ENCODE data around the gene IP6K2.
A peak's percentile ranks its signal among the peaks of the same experiment; 100 is the strongest.
"Not testable (repeated sequence)": the region's sequence is repeated elsewhere in the genome, so short reads cannot be mapped to it uniquely, and the experiment has no call there.

Gene IP6K2, protein sequence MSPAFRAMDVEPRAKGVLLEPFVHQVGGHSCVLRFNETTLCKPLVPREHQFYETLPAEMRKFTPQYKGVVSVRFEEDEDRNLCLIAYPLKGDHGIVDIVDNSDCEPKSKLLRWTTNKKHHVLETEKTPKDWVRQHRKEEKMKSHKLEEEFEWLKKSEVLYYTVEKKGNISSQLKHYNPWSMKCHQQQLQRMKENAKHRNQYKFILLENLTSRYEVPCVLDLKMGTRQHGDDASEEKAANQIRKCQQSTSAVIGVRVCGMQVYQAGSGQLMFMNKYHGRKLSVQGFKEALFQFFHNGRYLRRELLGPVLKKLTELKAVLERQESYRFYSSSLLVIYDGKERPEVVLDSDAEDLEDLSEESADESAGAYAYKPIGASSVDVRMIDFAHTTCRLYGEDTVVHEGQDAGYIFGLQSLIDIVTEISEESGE

DNA sequence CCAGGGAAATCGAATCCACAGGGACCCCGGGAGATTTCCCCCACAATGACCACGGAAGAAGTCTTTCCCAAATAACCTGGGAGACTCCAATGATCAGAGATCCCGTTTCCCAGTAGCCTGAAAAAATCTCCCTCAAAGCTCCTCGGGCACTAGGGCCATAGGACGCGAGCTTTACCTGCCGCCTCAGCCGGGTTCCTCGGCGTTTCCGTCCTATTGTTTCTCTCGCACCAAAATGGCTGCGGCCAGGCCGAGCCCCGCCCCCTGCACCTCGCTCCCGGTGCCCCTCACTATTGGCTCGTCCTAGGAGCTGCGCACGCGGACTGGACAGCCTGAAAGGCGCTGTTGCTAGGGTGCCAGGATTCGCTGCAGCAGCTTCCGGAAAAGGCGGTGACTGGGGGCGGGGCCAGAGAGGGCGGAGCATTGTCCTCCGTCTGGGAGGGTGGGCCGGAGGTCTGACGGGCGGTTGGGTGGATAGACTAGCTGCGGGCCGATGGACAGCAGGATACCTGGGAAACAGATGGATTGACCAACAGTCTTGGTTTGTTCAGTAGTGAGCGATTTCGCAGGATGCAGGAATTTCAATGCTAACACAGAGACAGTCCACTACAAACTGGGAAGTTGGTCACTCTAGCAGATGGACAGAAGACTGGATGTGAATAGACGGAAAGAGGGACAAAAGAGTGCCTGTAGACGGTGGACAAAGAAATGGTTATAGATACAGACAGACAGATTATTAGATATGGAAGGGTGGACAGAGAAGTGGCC is at the start of gene IP6K2:
Gene IP6K2, minus strand, starts transcription at position 240 of the 765 bp plus-strand sequence. CDS start 21,930 bp downstream, outside the sequence.
- DNase-seq = peak; percentile 97

DNA sequence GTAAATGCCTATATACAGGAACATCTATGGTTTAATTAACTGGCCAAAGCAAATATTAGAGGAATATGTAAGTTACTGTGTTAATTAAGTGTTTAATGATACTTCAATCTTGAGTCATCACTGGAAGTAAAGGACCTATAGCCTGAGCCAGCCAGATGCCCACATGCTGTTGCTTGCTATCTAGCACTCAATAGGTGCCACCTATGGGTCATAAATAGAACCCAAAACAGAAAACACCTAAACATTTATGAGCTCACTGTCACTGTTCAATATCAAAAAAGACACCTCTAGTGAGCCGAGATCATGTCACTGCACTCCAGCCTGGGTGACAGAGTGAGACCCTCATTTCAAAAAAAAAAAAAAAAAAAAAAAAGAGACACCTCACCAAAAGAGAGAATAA is 48.4 kb upstream of the IP6K2 start:
- DNase-seq = no peak

DNA sequence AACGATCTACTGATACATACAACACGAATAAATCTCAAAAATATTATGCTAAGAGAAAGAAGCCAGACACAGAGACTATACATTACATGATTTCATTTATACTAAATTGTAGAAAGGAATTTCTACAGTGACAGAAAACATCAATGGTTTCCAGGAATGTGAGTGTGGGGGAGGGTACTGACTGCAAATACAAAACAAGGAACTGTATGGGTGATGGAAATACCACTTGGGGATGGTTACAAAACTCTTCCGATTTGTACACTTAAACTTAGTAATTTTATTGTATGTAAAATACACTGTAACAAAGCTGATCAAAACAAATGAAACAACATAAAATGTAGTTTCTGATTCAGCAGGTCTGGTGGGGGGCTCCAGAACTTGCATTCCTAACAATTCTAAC is 45.8 kb upstream of the IP6K2 start:
- no peak for DNase-seq

DNA sequence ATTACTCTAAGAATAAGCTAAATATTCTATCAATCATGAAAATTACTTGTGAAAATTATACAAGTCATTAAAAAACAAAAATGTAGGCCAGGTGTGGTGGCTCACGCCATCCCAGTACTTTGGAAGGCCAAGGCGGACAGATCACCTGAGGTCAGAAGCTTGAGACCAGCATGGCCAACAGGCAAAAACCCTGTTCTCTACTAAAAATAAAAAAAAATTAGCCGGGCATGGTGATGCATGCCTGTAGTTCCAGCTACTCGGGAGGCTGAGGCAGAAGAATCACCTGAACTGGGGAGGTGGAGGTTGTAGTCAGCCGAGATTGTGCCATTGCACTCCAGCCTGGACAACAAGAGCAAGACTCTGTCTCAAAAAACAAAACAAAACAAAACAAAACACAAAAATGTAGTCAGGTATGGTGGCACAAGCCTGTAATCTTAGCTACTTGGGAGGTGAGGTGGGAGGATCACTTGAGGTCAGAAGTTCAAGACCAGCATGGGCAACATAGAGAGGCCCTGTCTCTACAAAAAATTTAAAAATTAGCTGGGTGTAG is 43.0 kb upstream of the IP6K2 start:
- DNase-seq = not testable (repeated sequence)

DNA sequence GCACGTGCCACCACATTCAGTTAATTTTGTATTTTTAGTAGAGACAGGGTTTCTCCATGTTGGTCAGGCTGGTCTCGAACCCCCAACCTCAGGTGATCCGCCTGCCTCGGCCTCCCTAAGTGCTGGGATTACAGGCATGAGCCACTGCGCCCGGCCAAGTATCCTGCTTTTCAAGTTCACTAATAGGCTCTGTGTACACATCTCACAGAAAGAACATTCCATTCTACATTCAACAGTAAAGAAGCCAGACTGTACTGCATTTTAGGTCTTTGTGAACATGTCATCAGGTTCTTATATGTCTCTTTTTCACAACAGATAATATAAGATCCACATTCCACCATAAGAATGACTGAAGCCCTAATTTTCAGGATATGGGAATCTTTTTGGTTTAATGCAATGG is 42.5 kb upstream of the IP6K2 start:
- DNase-seq = not testable (repeated sequence)

DNA sequence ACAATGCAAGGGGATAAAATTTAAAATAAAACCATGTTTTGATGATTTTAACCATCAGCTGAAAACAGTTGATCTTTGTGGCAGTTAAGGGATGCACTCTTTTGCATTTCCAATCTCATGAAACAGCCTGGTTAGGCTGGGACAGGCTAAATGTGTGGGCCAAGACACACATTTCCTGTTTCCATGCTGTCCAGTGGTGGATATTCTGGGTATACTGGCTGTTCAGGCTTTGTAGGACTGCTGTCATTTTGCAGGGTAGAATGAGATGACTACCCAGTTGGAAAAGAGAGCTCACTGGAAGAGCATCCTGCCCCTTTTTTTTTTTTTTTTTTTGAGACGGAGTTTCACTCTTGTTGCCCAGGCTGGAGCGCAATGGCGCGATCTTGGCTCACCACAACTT is 42.0 kb upstream of the IP6K2 start:
- no peak for DNase-seq

DNA sequence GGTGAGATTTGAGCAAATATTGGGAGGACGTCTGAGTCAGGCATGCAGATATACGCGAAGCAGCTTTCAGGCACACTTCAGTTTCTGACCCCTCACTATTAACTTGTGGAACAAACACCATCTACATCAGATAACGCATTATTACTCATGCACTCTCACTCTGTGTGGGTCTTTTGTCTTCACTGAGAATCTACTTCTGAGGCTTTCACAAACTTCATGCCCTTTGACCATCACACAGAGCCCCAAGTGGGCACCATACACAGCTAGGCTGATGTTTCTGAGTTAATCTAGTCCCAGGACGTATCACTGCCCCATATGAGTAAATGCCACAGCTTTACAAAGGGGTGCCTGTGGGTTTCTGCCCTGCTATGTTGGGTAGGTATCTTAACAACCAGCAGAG is 39.6 kb upstream of the IP6K2 start:
- no peak for DNase-seq

DNA sequence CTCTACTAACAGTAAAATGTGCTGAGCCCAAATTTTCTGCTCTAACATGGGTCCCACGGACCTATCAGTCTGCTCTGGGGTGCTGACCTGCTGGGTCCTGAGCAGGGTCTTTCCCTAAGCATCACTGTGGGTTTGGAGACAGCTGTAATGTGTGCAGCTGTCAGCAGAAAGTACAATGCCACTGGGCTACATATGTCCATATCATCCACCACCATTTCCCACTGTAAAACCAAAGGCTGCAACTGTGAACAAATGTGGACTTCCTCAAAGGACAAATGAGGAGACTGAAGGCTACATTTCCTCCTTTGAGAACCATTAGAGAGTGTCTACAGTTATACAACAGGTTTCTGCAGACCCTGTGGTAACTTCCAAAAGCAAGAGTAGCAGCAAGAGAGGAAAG is 33.8 kb upstream of the IP6K2 start:
- no peak for DNase-seq

DNA sequence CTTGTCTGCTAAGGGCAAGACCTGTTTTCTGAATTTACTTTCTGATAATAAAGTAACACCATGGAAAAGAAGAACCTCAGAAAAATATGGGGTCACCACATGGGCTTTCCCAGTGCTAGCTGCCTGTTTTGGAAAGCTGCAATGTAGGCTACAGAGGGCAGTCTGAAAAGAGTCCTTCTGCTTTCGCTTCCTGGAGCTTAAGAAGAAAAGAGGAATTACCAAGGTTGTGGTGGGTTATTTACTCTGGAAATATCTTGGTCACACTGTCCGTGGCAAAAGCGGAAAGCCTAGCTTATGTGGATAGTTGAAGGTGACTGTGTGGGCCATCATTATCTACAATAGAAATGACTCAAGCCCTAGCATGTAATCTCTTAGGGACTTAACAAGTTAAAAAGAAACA is 31.7 kb upstream of the IP6K2 start:
- peak; percentile 14 for DNase-seq

DNA sequence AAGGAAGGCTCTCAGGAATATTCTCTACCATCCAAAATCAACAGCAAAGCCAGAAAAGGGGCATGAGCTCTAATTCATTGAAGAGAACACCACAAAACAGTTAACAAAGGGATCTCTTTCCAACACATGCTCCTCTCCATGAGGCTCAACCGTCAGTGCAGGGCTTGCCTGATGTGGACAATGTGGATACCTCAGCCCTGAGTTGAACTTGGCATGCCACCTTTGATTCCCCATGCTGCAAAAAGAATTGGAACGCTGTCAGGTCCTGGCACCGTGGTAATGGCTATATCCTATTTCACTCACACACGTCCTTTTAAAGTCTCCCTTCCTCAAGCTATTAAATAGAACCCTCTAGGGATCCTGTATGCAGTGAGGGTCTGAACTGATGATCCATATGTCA is 30.7 kb upstream of the IP6K2 start:
- DNase-seq = no peak

DNA sequence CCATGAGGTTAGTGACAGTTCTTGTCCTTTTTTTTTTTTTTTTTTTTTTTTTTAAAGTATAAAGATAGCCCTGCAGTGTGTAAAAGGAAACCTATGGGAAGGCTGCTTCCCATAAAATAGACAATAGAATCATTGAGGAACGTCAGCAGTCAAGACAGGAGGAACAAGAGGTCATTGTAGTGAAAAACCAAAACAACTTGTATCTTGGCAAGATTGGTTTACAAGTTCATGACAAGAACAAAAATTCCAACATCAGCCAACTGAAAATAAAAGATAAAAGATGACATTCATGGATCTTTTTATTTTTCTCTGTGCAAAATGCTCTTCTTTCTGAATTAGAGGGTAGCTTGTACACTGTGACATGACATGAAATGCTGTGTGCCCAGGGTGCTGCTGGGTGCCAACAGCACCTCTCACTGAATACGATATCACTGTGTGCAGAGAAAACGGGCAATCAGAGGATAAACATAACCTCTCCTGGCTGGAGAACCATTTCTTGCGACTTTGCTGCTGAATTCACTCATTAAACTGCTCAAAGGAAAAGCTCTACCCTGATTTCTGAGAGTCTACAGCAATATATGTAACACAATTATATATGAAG is 30.1 kb upstream of the IP6K2 start:
- DNase-seq = no peak

DNA sequence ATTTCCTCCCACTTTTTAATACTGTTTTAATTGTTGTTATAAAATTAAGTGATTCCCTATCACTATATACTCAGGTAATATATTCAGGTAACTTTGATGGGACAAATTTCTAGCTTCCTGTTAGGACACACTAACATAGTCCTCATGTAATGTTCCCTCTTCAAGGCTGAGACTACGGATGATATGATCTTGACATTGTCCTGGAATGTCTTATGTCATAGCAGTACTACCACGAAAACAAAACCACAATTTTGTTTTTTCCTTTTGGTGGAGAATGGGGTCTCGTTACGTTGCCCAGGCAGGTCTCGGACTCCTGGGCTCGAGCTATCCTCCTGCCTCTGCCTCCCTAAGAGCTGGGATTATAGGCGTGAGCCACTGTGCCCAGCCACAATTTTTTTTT is 26.8 kb upstream of the IP6K2 start:
- DNase-seq = no peak

DNA sequence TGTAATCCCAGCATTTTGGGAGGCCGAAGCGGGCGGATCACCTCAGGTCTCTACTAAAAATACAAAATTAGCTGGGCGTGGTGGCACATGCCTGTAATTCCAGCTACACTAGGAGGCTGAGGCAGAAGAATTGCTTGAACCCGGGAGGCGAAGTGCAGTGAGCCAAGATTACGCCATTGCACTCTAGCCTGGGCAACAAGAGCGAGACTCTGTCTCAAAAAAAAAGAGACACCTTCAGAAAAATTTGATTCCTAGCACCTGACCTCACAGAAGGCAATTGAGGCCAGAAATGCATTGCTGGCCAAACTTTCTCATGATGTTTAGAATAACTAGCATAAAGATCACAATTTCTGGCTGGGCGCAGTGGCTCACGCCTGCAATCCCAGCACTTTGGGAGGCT is 24.2 kb upstream of the IP6K2 start:
- DNase-seq = not testable (repeated sequence)

DNA sequence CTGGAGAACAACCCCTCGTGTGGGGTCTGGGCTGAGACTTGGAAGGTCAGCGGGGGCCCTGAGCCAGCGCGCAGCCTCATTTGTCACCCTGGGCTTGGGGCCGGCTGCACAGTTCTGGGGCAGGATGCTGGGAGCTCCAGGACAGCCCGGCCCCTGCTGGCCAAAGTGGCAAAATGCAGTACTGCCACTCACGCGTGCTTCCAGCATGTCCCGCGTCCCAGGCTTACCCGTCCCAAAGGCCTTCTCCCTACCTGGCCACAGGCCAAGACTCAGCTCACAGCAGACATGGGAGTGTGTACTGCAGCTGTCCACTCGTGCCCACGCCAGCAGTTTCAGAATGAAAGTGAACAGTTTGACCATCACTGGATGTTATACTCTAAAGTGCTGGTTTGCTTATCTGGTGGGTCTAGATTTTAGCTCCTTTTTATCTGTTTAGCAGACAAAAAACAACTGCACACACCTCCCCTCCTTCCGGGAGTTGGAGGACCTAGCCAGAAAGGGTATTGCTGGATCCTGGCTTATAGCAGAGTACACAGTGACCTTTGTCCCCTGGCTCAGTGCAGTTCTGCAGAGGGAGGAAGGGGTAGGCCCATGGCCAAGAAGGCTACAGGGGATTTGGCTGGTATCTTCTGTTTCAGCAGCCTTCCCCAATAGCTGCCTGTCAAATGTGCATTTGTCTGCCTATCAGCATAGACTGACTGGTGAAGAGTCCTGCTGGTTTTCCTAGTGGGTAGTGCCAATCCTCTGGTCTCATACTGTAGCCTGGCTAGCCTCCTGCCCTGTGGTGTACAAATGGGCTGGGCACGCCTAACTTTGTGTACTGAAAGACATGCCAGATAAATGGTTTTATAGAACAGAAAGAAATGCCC is 23.2 kb upstream of the IP6K2 start:
- DNase-seq = peak; percentile 33

DNA sequence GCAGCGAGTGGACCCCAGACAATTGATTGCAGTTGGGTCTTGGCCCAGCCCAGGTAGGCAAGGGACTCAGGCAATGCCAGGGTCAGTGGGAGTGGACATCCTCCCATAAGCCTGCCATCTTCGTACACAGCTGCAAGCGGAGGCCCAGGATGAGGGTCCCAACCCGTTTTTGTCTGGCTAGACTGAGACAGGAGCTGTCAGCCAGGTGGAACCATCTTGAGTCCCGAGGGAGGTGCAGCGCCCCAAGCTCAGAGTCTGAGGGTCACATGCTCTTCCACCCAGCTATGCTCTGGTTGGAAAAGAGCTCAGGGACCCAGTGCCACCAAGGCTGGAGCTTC is 22.6 kb upstream of the IP6K2 start:
- DNase-seq = no peak

DNA sequence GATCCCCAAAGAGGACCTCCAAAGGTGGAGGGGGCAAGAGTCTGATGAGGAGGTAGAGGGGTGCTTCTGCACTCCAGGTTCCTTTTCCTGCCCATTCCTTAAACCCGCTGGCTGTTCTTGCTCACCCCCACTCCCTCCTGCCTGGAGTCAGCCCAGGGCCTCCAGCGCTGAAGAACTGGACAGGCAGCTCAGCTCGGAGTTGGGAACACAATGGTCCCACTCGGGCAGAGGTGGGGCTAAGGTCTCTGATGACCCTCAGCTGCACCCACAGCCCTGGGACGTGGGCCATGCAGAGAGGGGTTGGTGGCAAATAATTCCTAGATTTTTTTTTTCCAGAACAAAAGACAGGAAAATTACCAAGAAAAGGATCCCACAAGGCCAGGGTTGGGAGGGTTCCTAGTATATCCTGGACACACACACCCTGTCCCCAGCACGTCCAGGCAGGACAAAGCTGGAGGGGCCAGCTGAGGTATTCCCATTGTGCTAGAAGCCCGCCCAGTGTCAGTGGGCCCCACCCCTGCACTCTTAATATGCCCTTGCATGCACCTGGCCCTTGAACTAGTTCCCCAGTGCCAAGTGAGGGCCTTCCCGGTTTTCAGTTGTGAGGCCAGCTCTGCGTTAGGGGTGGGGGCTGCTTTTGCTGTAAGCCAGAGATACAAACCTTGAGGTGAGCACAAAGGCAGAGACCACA is 22.1 kb upstream of the IP6K2 start:
- DNase-seq = no peak

DNA sequence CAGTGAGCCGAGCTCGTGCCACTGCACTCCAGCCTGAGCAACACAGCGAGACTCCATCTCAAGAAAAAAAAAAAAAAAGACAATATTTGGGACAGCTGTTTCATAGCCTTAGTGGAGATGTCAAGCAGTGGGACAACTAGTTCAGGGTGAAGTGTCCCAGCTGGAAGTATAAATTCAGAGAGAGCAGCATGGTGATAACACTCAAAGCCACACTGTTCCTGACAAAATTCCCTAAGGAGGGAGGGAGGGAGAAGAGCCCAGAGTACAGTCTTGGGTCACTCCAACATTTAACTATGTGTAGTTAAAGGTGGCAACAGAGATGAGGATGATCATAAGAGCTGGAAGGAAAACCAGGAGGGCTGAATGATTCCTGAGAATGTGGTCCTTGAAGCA is 21.1 kb upstream of the IP6K2 start:
- no peak for DNase-seq

DNA sequence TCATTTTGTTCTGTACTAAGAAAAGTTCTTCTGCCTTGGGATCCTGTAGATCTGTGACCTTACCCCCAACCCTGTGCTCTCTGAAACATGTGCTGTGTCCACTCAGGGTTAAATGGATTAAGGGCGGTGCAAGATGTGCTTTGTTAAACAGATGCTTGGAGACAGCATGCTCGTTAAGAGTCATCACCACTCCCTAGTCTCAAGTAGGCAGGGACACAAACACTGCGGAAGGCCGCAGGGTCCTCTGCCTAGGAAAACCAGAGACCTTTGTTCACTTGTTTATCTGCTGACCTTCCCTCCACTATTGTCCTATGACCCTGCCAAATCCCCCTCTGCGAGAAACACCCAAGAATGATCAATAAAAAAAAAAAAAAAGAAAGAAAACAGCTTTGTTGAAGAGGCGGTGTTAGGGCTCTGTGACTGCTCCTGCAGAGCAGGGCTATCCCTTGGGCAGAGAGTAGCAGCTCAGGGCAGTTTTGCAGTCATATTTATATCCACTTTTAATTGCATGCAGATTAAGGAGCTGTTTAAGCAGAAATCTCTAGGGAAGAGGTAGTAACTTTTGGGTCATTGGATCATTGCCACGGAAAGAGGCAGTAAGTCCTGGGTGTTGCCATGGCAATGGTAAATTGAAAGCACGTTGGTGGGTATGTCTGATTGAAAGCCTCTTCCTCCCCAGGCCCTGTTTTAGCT is 18.2 kb upstream of the IP6K2 start:
- DNase-seq = not testable (repeated sequence)

DNA sequence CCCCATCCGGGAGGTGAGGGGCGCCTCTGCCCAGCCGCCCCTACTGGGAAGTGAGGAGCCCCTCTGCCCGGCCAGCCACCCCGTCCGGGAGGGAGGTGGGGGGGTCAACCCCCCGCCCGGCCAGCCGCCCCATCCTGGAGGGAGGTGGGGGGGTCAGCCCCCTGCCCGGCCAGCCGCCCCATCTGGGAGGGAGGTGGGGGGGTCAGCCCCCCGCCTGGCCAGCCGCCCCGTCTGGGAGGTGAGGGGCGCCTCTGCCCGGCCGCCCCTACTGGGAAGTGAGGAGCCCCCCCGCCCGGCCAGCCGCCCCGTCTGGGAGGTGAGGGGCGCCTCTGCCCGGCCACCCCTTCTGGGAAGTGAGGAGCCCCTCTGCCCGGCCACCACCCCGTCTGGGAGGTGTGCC is 17.5 kb upstream of the IP6K2 start:
- DNase-seq = not testable (repeated sequence)

DNA sequence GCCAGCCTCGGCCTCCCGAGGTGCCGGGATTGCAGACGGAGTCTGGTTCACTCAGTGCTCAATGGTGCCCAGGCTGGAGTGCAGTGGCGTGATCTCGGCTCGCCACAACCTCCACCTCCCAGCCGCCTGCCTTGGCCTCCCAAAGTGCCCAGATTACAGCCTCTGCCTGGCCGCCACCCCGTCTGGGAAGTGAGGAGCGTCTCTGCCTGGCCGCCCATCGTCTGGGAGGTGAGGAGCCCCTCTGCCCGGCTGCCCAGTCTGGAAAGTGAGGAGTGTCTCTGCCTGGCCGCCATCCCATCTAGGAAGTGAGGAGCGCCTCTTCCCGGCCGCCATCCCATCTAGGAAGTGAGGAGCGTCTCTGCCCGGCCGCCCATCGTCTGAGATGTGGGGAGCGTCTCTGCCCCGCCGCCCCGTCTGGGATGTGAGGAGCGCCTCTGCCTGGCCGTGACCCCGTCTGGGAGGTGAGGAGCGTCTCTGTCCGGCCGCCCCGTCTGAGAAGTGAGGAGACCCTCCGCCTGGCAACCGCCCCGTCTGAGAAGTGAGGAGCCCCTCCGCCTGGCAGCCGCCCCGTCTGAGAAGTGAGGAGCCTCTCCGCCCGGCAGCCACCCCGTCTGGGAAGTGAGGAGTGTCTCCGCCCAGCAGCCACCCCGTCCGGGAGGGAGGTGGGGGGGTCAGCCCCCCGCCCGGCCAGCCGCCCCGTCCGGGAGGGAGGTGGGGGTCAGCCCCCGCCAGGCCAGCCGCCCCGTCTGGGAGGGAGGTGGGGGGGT is 16.9 kb upstream of the IP6K2 start:
- not testable (repeated sequence) for DNase-seq

DNA sequence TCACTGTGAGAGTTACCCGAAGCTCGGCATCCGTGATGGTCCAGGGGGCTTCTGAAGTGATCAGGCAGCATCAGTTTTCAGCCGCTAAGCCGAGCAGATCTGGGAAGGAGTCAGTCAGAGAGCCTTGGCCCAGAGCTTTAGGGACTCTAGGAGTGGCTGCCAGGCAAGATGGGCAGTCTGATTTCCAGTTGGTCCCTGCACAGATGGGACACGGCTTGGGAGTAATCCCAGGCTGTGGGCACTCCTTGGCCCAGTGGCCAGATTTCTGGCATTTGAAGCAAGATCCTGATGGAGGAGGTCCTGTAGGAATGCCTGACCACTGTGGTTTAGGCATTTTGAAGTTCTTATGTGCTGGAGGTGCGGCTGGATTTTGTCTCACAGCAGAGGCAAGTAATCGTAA is 10.5 kb upstream of the IP6K2 start:
- DNase-seq = no peak

All from CD4-positive, alpha-beta T cell treated with Interleukin-4 for 4 hours (primary cell).